GM12873 (cell line): Measurements from ENCODE around the gene LCN2.
A peak's percentile ranks its signal among the peaks of the same experiment; 100 is the strongest.

ENCODE experiments used
- TF ChIP-seq, protein P1 (sequence below): IDR thresholded peaks from 2 replicates; pipeline ENCODE4 v1.5.1; 2012; ENCODE audit warnings: low read depth, mild to moderate bottlenecking, moderate library complexity, low read length, control low read depth; ENCODE audit not compliant: insufficient read depth; ENCODE audit errors: missing control alignments

Gene LCN2

DNA sequence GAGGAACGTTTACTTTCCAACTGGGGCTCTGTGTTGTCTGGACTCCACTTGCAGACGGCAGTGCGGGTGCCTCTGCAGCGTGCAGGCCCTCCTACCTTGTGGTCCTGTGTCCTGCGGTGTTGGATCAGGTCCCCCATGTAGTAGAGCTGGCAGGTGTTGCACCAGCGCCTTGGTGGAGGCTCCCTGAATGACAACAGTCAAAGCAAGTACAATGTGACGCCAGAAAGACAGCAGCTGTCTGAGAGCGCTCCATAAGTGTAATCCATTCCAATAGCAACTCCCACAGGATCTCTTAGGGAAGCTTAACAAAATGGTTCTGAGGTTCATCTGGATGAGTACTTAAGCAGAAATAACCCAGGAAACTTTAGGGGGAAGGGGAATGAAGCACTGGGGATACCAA is 20.7 kb downstream of the LCN2 start:
- TF ChIP-seq, protein P1, sequence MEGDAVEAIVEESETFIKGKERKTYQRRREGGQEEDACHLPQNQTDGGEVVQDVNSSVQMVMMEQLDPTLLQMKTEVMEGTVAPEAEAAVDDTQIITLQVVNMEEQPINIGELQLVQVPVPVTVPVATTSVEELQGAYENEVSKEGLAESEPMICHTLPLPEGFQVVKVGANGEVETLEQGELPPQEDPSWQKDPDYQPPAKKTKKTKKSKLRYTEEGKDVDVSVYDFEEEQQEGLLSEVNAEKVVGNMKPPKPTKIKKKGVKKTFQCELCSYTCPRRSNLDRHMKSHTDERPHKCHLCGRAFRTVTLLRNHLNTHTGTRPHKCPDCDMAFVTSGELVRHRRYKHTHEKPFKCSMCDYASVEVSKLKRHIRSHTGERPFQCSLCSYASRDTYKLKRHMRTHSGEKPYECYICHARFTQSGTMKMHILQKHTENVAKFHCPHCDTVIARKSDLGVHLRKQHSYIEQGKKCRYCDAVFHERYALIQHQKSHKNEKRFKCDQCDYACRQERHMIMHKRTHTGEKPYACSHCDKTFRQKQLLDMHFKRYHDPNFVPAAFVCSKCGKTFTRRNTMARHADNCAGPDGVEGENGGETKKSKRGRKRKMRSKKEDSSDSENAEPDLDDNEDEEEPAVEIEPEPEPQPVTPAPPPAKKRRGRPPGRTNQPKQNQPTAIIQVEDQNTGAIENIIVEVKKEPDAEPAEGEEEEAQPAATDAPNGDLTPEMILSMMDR = no peak

- TF ChIP-seq, protein P1 = no peak
Observed at GRCh38 chr9:128174062-128174461, 24.8 kb downstream of the LCN2 start.

DNA sequence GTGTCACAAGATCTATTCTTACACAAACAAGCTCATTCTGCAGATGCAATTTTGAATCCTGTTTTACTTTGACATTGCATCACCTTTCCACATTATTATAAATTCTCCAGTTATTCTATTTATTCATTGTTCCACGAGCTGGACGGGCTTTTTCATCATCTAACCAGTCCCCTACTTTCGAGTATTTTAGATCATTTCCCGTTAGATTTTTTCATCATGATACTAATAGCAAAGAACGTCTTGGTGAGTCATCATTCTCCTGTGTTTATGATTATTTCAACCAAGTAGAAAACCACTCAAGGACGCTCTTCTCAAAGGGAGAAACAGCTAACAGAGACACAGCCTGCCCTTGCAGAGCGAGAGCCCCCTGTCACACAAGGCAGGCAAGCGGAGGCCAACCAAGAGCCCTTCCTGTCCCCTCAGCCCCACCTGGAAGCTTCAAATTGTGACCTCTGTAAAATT is 25.9 kb downstream of the LCN2 start:
- TF ChIP-seq, protein P1 = no peak

- TF ChIP-seq, protein P1 = no peak
Observed at GRCh38 chr9:128175726-128176125, 26.5 kb downstream of the LCN2 start.

DNA sequence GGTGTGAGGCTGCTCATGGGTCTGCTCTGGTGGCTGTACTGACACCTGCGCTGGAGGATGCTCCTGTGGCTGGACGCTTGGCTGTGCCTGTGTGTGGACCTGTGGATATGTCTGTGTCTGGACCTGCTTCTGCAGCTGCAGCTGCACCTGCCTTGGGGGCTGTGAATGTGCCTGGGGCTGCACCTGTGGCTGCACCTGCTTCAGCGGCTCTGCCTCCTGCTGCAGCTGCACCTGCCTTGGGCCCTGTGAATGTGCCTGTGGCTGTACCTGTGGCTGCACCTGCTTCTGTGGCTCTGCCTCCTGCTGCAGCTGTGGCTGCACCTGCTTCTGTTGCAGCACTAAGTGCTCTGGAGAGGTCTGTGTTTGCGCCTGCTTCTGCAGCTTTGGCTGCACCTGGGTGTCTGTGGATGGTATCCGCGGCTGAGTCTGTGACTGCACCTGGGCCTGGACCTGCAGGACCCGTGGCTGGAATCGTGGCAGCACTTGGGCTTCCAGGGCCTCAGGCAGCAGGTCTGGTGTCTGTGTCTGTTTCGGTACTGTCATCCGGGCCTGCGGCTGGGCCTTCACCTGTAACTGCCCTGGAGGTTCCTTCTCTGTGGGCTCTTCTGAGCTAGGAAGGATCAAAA is 29.7 kb downstream of the LCN2 start:
- TF ChIP-seq, protein P1 = no peak

DNA sequence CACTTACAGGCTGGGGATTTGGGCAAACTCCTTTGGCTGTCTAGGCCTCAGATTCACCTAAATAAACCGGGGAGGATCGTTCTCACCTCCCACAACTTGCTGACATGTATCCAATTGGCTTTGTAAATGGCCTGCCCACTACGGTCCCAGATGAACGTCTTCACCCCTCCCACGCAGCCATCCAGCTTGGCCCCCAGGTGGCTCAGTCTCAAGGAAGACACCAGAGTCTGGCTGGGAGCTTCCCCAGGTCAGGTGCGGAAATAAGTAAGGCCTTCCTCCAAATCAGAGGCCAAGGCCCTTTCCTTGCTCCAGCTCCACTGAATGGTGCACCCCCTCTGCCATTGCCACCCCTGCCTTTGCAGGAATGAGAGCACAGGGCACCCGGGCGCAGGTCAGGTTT is 30.7 kb downstream of the LCN2 start:
- TF ChIP-seq, protein P1 = no peak

- TF ChIP-seq, protein P1 = no peak
Observed at GRCh38 chr9:128180447-128180846, 31.2 kb downstream of the LCN2 start.

DNA sequence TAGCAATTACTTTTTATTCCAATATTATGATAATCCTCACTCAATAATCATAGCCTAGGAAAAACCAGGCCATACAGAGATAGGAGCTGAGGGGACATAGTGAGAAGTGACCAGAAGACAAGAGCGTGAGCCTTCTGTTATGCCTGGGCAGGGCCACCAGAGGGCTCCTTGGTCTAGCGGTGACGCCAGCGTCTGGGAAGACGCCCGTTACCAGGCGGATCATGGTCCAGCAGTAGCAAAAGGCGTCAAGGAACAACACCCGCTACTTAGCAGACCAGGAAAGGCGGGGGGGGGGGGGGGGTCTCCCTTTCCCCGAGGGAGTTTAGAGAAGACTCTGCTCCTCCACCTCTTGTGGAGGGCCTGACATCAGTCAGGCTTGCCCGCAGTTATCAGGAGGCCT is 32.2 kb downstream of the LCN2 start:
- TF ChIP-seq, protein P1 = peak; percentile 32
